CD4-positive, alpha-beta T cell treated with Interleukin-15 for 4 hours (primary cell): ENCODE measurements around the gene SORL1.
"Not testable (repeated sequence)": the region's sequence is repeated elsewhere in the genome, so short reads cannot be mapped to it uniquely, and the experiment has no call there.

Experiments used
- DNase-seq: peaks from one replicate; pipeline ENCODE4 v3.0.0-alpha.2; 2020; ENCODE audit warnings: low spot score

SORL1 gene

GRCh38 chr11:121563900-121564822, 112.0 kb downstream of the SORL1 start:
- DNase-seq = no peak

GRCh38 chr11:121564948-121565684, 113.0 kb downstream of the SORL1 start:
- DNase-seq = no peak

GRCh38 chr11:121566279-121567168, 114.4 kb downstream of the SORL1 start:
- DNase-seq = no peak

- DNase-seq = no peak
Measured at GRCh38 chr11:121567995-121568394, 115.9 kb downstream of the SORL1 start.

GRCh38 chr11:121569332-121570299, 117.5 kb downstream of the SORL1 start:
- not testable (repeated sequence) for DNase-seq

- DNase-seq = no peak
Measured at GRCh38 chr11:121570453-121570852, 118.3 kb downstream of the SORL1 start.

GRCh38 chr11:121571506-121571905, 119.4 kb downstream of the SORL1 start:
- no peak for DNase-seq

GRCh38 chr11:121572571-121573059, 120.5 kb downstream of the SORL1 start:
- DNase-seq = no peak

GRCh38 chr11:121574801-121575200, 122.7 kb downstream of the SORL1 start:
- DNase-seq = no peak

- DNase-seq = no peak
Measured at GRCh38 chr11:121575250-121575962, 123.3 kb downstream of the SORL1 start.

GRCh38 chr11:121575963-121576290, 123.8 kb downstream of the SORL1 start:
- DNase-seq = no peak

GRCh38 chr11:121576531-121576930, 124.4 kb downstream of the SORL1 start:
- DNase-seq = no peak

GRCh38 chr11:121577106-121577848, 125.2 kb downstream of the SORL1 start:
- DNase-seq = no peak

GRCh38 chr11:121578251-121578976, 126.3 kb downstream of the SORL1 start:
- no peak for DNase-seq

GRCh38 chr11:121580154-121580553, 128.0 kb downstream of the SORL1 start:
- no peak for DNase-seq

GRCh38 chr11:121581607-121582006, 129.5 kb downstream of the SORL1 start:
- no peak for DNase-seq

GRCh38 chr11:121582296-121582695, 130.2 kb downstream of the SORL1 start:
- peak; percentile 17 for DNase-seq

GRCh38 chr11:121583825-121584224, 131.7 kb downstream of the SORL1 start:
- DNase-seq = no peak

- no peak for DNase-seq
Measured at GRCh38 chr11:121586750-121587149, 134.6 kb downstream of the SORL1 start.
